HT-29 (cell line): ENCODE data around the gene RAB8A. TPM values are rescaled to one million over a fixed set of nuclear protein-coding genes. Genes with fewer than 3 reads are reported as not detected.
"Not testable (repeated sequence)": the region's sequence is repeated elsewhere in the genome, so short reads cannot be mapped to it uniquely, and the experiment has no call there.

Experiments
- DNase-seq: peaks from one replicate; pipeline ENCODE4 v3.0.0-alpha.2; 2015; ENCODE audit warnings: low spot score
- total RNA-seq: library from RNA; depleted of rRNA; stranded (reverse); fragments of >200 nt; shearing (Covaris generic); gene quantifications from 2 replicates; pipeline ENCODE4 v1.2.3, GENCODE V29; 2014; rRNA removed

The RAB8A gene
- total RNA-seq, 1 experiment from 2014 or later: 45.9 TPM

DNA sequence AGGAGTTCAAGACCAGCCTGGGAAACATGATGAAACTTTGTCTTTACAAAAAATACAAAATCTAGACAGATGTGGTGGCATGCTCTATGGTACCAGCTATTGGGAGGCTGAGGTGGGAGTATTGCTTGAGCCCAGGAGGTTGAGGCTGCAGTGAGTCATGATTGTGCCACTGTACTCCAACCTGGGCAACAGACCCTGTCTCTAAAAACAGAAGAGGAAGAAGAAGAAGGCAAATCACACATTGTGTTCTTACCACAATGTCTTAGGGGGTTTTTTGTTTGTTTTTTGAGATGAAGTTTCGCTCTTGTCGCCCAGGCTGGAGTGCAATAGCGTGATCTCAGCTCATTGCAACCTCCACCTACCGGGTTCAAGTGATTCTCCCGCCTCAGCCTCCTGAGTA lies 67.2 kb downstream of the RAB8A start:
- DNase-seq: not testable (repeated sequence)

DNA sequence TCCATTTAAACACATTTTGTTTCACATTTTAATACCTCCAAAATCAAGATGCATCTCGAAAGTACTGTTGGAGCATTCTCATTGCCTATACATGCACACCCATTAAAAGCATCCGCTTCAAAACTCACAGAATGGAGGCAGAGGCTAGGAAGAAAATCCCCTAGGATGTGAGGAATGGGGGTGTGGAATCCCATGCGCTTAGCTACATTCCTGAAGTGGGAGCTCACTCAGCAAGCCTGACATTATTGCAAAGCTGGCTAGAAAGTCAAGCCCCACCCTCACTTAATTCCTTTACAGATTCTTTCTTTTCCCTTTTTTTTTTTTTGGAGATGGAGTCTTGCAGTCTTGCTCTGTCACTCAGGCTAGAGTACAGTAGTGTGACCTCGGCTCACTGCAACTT lies 68.9 kb downstream of the RAB8A start:
- no peak for DNase-seq

Other genes starting within 250 kb of the RAB8A start
- gene CYP4F2, start 213.8 kb upstream of the RAB8A start, total RNA-seq: 0.18 TPM in 1 of 2 replicates, not detected in the other
- gene CYP4F11, start 177.4 kb upstream of the RAB8A start, total RNA-seq: 0.29 and 0.58 TPM in 2 replicates
- gene OR10H4, start 162.9 kb upstream of the RAB8A start, total RNA-seq: not detected in 2 replicates
- gene TPM4, start 35.4 kb upstream of the RAB8A start, total RNA-seq: 160 and 166 TPM in 2 replicates
- gene HSH2D, start 31.8 kb downstream of the RAB8A start, total RNA-seq: 5.8 and 9.2 TPM in 2 replicates
- not detected in 2 replicates for gene CIB3, start 61.6 kb downstream of the RAB8A start, total RNA-seq
- 56.2 and 59.9 TPM in 2 replicates for gene FAM32A, start 73.5 kb downstream of the RAB8A start, total RNA-seq
- 49.4 and 65.8 TPM in 2 replicates for gene AP1M1, start 86.0 kb downstream of the RAB8A start, total RNA-seq
- 3.5 and 5.9 TPM in 2 replicates for gene KLF2, start 212.9 kb downstream of the RAB8A start, total RNA-seq